PFSK-1 (cell line): ENCODE measurements around the gene ZNF439.

ENCODE experiments used
- TAF1 ChIP-seq: IDR thresholded peaks from 2 replicates; pipeline ENCODE4 v1.6.1; 2012; ENCODE audit warnings: low read length, control low read depth, borderline replicate concordance; ENCODE audit not compliant: insufficient read depth
- TF ChIP-seq, protein P1 (sequence below), 2 experiments: IDR thresholded peaks; 2 replicates each; pipeline versions ENCODE4 v1.6.1 to v1.8.0; 2011 to 2012; ENCODE audit warnings: low read depth in 2 of 2, low read length in 2 of 2, control low read depth in 1 of 2, inconsistent platforms in 1 of 2, mild to moderate bottlenecking in 1 of 2, moderate library complexity in 1 of 2; ENCODE audit not compliant: insufficient read depth in 1 of 2

DNA sequence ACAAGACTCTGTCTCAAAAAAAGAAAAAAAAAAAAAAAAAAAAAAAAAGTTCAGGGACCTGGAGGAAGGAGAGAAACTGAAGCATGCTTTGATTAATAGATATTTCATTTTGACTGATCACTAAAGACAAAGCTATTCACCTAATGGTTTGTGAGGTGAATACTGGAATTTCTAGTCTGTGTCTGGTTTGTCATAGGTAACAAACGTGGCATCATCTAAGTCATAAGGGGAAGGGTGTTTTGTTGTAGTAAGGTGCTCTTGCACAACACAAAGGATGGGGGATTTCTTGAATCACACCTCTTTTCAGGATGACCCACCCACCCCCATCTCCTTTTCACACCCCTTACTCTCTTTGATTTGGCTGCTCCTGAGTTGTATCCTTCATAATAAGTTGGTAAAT, 25.2 kb downstream of the ZNF439 start:
- TF ChIP-seq, protein P1, sequence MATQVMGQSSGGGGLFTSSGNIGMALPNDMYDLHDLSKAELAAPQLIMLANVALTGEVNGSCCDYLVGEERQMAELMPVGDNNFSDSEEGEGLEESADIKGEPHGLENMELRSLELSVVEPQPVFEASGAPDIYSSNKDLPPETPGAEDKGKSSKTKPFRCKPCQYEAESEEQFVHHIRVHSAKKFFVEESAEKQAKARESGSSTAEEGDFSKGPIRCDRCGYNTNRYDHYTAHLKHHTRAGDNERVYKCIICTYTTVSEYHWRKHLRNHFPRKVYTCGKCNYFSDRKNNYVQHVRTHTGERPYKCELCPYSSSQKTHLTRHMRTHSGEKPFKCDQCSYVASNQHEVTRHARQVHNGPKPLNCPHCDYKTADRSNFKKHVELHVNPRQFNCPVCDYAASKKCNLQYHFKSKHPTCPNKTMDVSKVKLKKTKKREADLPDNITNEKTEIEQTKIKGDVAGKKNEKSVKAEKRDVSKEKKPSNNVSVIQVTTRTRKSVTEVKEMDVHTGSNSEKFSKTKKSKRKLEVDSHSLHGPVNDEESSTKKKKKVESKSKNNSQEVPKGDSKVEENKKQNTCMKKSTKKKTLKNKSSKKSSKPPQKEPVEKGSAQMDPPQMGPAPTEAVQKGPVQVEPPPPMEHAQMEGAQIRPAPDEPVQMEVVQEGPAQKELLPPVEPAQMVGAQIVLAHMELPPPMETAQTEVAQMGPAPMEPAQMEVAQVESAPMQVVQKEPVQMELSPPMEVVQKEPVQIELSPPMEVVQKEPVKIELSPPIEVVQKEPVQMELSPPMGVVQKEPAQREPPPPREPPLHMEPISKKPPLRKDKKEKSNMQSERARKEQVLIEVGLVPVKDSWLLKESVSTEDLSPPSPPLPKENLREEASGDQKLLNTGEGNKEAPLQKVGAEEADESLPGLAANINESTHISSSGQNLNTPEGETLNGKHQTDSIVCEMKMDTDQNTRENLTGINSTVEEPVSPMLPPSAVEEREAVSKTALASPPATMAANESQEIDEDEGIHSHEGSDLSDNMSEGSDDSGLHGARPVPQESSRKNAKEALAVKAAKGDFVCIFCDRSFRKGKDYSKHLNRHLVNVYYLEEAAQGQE (IDR thresholded peaks at IDR 0.05; ENCODE audit: insufficient read depth in 1 of 2, low read depth in 2 of 2, low read length in 2 of 2), result no peak
- no peak for TF ChIP-seq TAF1
